GM19099 (cell line): Measurements from ENCODE around the gene GREB1L.

Experiments
- POLR2A ChIP-seq: IDR thresholded peaks from 3 replicates; pipeline ENCODE4 v1.6.1; 2011; ENCODE audit warnings: low read depth; ENCODE audit not compliant: insufficient read length; ENCODE audit errors: extremely low read depth

GREB1L gene

DNA sequence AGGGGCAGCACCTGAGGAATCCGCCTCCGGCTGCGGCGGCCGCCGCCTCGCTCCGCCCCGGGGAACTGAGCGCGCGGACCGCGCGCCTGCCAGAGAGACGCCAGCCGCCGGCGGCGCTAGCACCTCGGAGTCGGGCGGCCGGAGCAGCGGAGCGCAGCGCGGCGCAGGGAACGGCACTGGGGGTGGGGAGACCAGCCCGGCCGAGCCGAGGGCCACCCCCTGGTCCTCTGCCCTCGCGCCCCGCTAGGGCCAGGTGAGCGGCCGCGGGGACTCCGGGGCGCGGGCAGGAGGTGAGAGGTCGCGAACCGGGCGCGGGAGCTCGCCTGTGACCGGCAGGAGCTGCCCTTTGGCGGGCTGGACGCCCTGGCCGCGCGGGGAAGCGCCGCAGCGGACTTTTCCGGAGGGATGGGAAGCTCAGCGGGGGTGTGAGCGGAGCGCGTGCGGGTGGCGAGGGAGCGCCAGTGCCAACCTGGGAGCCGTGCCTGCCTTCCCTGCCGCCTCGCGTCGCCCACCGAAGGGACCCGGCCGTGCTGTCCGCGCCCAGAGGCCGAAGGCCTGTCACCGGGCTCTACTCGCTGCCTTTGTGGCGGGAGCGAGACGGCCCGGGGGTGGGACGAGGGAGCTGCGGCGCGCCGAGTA lies at the start of gene GREB1L:
GREB1L (plus strand) TSS at position 92 of the 639 bp plus-strand sequence. CDS start 141,287 bp downstream, outside the sequence.
- no peak for TF ChIP-seq POLR2A

- no peak for TF ChIP-seq POLR2A
Measured at GRCh38 chr18:21192308-21192624, 49.8 kb upstream of the GREB1L start.

DNA sequence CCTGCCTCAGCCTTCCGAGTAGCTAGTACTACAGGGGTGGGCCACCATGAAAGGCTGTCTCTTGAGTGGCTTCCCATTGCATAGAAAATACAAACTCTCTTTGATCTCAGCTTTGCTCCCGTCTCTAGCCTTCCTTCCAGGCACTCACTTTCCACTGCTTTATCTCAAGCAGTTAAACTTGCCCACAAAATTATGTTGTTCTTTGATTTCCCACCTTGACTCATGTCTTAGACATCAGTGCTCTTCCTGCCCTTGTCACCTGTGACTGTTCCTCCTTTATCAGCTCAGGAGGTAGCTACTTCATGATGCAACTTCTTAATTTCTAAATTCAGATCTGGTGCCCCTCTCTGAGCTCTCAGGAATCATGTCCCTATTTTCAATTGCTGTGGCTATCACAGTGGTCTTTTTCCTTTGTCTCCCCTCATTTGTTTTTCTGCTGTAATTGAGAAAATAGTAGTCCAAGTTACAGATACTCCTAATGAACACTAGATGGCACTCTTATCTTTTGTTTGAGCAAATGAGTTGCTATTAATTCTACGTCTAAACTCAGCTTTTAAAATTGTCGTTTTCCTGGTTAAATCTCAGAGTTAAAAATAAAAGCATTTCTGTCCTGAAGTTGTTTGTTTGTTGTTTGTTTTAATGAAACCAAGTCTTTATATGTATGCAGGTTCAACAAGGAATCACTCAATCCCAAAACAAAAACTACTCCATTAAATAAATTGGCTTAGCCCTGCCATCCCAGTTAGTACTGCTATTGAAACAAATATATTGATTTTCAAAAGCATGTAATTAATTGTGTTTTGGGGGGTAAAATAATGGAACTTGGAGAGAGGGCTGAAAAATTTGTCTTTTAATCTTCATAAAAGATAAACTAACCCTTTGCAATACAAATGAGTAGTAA lies 46.9 kb upstream of the GREB1L start:
- TF ChIP-seq POLR2A: no peak

GRCh38 chr18:21196426-21196825 lies 45.6 kb upstream of the GREB1L start:
- TF ChIP-seq POLR2A: no peak

DNA sequence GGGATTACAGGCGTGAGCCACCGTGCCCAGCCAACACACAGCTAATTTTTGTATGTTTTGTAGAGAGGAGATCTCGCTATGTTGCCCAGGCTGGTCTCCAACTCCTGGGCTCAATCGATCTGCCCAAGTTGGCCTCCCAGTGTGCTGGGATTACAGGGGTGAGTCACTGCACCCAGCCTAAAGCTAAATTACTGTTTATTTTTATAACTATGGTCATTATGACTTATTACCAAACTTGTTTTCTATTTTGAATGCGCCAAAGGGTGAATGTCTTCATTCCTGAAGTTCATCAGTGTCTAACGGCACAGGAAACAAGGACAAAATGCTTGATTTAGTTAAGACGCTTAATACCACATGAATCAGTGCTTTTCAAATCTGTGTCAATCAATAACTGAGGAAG lies 38.9 kb upstream of the GREB1L start:
- TF ChIP-seq POLR2A: no peak

DNA sequence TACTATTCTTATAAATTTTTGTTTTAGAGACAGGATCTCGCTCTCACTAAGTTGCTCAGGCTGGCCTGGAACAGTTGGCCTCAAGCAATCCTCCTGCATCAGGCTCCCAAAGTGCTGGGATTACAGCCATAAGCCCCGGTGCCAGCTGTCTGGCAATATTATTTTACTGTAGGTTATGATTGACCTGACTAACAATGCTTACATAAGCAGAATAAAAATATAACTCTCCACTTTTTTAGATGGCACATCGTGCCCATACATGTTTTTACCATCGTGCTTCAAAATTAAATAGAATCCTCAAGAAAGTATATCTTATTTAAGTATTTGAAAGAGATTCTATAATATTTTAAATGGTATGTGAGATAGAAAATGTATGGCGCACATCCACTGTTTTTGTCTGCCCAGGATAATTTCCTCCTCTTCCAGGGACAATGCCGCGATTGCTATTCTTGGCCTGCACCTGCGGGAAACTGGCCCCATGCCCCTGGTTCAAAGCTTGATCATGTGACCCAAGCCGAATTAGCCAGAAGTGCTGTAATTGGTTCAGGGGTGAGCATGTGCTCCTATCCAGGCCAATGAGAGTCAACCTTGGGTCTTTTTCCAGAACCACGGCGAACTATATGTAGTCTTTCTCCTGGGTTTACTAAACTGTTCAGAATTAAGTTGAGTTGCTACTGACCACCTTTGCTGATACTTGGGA lies 38.3 kb upstream of the GREB1L start:
- TF ChIP-seq POLR2A: no peak

- TF ChIP-seq POLR2A: no peak
Measured at GRCh38 chr18:21205695-21206094, 36.3 kb upstream of the GREB1L start.

DNA sequence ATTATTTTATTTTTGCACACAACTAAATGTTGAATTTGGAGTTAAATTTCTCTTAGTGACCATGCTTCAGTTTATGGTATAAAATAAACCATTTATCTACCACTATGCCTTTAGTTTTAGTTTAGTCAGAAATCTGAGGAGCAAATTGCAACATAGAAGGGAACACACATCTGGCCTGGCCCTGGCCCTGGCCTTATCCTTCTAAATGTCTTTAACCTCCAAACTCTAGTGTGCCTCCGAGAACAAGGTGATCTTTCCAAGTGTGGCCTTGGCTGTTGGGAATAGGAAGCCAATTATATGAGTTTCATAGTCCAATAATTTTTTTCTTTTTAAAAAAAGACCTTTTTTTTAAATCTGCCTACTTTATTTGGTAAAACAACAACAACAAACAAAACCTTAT lies 31.8 kb upstream of the GREB1L start:
- no peak for TF ChIP-seq POLR2A

GRCh38 chr18:21210784-21211183 lies 31.2 kb upstream of the GREB1L start:
- no peak for TF ChIP-seq POLR2A

GRCh38 chr18:21215490-21215889 lies 26.5 kb upstream of the GREB1L start:
- no peak for TF ChIP-seq POLR2A

DNA sequence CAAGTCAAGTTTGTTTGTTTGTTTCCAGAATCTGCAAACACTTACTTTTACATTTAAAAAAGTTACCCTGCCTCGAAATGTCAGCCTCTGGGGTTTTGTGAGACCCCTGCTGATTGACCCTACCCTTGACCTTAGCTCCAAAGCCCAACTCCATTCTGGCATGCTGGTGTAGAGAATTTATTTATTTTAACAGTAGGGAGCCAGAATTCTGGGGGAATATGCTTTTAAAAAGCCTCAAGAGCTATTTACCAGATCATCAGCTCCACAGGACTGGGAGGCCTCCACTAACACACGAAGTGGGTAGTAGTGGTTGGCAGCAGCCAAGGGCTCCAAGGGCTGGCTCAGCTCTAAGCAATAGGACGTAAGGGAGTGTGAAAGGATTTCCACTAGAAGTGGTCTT lies 23.2 kb upstream of the GREB1L start:
- TF ChIP-seq POLR2A: no peak

DNA sequence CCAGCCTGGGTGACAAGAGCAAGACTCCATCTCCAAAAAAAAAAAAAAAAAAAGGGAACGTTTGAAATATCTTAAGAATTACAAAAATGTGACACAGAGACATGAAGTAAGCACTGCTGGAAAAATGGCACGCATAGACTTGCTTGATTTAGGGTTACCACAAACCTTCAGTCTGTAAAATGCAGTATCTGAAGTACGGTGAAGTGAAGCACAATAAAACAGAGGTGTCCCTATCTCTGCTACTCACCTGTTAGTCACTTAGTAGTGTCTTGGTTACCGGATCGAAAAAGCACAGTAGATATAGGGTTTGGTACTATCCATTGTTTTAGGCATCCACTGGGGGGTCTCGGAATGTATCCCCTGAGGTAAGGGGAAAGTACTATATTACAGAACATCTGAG lies 11.6 kb upstream of the GREB1L start:
- TF ChIP-seq POLR2A: no peak

DNA sequence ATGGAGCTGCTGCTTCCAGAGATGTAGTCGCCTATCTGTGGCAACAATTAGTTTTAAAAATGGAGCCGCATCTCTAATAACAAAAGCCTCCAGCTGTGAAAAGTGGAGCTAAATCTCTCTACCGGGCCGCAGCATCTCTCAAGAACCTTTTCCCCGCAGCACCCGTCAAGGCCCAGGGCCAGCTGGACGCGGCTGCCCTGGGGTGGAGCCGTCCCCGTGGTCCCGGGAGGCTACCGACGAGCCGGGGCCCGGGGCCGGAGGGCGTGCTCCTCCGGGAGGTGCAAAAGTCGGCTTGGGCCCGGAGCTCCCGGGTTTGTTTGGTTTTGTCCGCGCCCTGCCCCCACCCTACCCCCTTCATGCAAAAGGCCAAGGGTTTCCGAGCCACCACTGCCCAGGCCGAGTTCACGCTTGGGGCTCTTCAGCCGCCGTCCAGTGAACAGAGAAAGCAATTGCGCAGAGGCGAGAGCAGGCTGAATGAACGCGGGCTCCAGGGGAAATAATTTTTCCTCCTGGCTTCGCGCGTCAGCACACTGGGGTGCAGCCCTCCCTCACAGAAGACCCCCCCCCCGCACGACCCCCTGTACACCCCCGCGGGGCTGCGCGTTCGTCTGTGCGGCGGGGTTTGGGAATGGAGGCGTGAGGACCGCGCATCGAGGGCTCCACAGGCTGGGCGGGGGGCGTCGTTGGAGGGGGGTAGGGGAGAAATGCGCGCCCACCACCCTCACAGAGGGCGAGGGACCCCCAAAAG lies 557 bp upstream of the GREB1L start:
- no peak for TF ChIP-seq POLR2A

- no peak for TF ChIP-seq POLR2A
Measured at GRCh38 chr18:21242780-21243401, 859 bp downstream of the GREB1L start.

GRCh38 chr18:21254576-21254975 lies 12.5 kb downstream of the GREB1L start:
- no peak for TF ChIP-seq POLR2A
